Bronchial epithelial cell (primary cell): ENCODE data around the gene SLC17A8. TPM values are rescaled to one million over a fixed set of nuclear protein-coding genes. Genes with fewer than 3 reads are reported as not detected.

Experiments
- DNase-seq: peaks from one replicate; pipeline ENCODE4 v3.0.0-alpha.2; 2010; ENCODE audit warnings: low read depth
- FAIRE-seq: peaks from 2 replicates; lab custom pipeline; 2011; peaks lifted over from hg19 to GRCh38; lab: Jason Lieb, UNC
- H3K27me3 ChIP-seq: 2 replicates; pipeline ENCODE4 v1.5.1; 2011; ENCODE audit warnings: low read length; ENCODE audit not compliant: control insufficient read depth, insufficient read depth
- H3K36me3 ChIP-seq: 2 replicates; pipeline ENCODE4 v1.5.1; 2011; ENCODE audit warnings: low read length; ENCODE audit not compliant: control insufficient read depth, insufficient read depth
- H3K4me3 ChIP-seq: 2 replicates; pipeline ENCODE4 v1.5.1; 2011; ENCODE audit warnings: mild to moderate bottlenecking, low read depth, low read length, control low read depth
- total RNA-seq: library from RNA; depleted of rRNA; stranded (reverse); fragments of >200 nt; gene quantifications from 2 replicates; pipeline ENCODE4 v1.2.1, GENCODE V29; 2014
- TF ChIP-seq, protein P1 (sequence below): IDR thresholded peaks from 2 replicates; pipeline ENCODE4 v1.5.1; 2011; ENCODE audit warnings: mild to moderate bottlenecking, moderate library complexity, low read length, control low read depth, inconsistent platforms; ENCODE audit not compliant: insufficient read depth, severe bottlenecking

The SLC17A8 gene
- total RNA-seq, 1 donor from 2014 or later = not detected

DNA sequence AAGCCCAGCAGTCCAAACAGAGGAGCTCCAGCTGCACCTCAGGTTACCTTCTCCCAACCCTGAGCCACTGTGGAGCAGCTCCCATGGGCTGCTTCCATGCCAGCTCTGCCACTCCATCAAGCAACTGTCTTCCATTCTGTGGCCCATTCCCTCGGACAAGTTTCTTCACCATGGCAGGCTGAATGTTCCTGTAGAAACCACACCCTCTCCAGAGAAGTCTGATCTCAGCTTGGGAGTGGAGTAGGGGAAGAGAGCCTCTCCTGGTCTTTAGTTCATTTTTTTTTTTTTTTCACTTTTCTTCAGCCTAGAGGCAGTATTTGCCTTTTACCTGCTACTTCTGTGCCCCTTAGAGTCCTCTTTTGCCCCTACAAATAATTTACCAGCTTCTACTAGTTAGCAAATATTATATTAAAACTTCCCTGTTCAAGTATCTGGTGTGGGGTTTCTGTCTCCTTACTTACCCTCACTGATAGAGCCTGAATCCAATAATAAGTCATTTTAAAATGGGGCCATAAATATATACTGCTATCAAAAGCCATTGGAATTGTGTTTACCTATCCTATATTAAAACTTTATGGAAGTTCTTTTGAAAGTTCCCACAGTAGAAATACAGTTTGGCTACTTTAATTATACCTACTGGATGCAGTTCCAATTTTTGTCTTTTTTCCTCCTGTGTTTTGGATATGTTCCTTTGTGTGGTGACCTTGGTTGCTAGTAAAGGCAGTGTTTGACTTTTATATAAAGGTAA is 11.7 kb upstream of the SLC17A8 start:
- no peak overlapping the region for H3K4me3 ChIP-seq
- TF ChIP-seq, protein P1, sequence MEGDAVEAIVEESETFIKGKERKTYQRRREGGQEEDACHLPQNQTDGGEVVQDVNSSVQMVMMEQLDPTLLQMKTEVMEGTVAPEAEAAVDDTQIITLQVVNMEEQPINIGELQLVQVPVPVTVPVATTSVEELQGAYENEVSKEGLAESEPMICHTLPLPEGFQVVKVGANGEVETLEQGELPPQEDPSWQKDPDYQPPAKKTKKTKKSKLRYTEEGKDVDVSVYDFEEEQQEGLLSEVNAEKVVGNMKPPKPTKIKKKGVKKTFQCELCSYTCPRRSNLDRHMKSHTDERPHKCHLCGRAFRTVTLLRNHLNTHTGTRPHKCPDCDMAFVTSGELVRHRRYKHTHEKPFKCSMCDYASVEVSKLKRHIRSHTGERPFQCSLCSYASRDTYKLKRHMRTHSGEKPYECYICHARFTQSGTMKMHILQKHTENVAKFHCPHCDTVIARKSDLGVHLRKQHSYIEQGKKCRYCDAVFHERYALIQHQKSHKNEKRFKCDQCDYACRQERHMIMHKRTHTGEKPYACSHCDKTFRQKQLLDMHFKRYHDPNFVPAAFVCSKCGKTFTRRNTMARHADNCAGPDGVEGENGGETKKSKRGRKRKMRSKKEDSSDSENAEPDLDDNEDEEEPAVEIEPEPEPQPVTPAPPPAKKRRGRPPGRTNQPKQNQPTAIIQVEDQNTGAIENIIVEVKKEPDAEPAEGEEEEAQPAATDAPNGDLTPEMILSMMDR = no peak
- H3K27me3 ChIP-seq = no peaks in the 10 kb centered on the region
- DNase-seq (no peak), FAIRE-seq (no peak)
- no peaks in the 10 kb centered on the region for H3K36me3 ChIP-seq

GRCh38 chr12:100346660-100347059 is 10.2 kb upstream of the SLC17A8 start:
- Histone ChIP-seq H3K4me3 (no peak overlapping the region), H3K27me3 (no peaks in the 10 kb centered on the region), H3K36me3 (no peaks in the 10 kb centered on the region)
- FAIRE-seq (no peak), DNase-seq (no peak)
- TF ChIP-seq, protein P1 = no peak

GRCh38 chr12:100348657-100349454 is 8.0 kb upstream of the SLC17A8 start:
- FAIRE-seq = no peak
- H3K36me3 ChIP-seq = no peaks in the 10 kb centered on the region
- H3K27me3 ChIP-seq = no peaks in the 10 kb centered on the region
- peak; percentile 43 for DNase-seq
- TF ChIP-seq, protein P1 = no peak
- no peak overlapping the region for H3K4me3 ChIP-seq

- no peak overlapping the region for H3K4me3 ChIP-seq
- TF ChIP-seq, protein P1 = no peak
- H3K27me3 ChIP-seq = peaks cover 2% of the 10 kb centered on the region
- no peak for FAIRE-seq
- H3K36me3 ChIP-seq = no peaks in the 10 kb centered on the region
- no peak for DNase-seq
Observed at GRCh38 chr12:100359248-100359647, 2.4 kb downstream of the SLC17A8 start.

DNA sequence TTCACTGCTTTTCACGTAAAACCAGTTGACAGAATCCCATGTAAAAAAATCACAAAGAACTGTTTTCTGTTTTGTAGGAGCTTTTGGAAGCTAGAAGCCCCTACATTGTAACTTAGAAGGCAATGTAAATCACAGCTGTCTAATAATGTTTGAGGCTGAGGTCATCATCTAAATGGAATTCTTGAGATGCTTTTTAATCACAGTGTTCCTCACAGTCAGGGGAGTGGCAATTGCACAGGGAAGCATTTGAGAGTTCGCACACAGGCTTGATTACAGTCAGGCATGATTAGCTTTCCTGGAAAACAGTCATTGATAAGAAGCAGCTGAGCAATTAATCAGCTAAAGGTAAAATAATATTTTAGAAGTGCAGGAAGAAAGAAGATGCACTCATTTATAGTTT is 2.9 kb downstream of the SLC17A8 start:
- no peaks in the 10 kb centered on the region for H3K36me3 ChIP-seq
- FAIRE-seq = no peak
- H3K27me3 ChIP-seq = peaks cover 2% of the 10 kb centered on the region
- DNase-seq = peak; percentile 36
- H3K4me3 ChIP-seq = no peak overlapping the region
- TF ChIP-seq, protein P1 = no peak
